Caco-2 (cell line): ENCODE results near the gene STK36. TPM values are rescaled to one million over a fixed set of nuclear protein-coding genes. Genes with fewer than 3 reads are reported as not detected.

Experiments used
- BruUV-seq: library from RNA; stranded (reverse); fragments of 400-500 nt; replicated peaks from 2 replicates; lab custom pipeline; 2021; lab: Mats Ljungman, UMichigan
- CTCF ChIA-PET: fragments of 300-600 bp; sonication (Branson Sonifier 250); formaldehyde crosslinking; loops from one replicate; lab custom pipeline; 2022; ENCODE audit warnings: antibody characterized with exemption; lab: Charles Lee
- POLR2A ChIA-PET: fragments of 300-600 bp; sonication (Branson Sonifier 250); formaldehyde crosslinking; loops from one replicate; lab custom pipeline; 2022; ENCODE audit warnings: antibody characterized with exemption; lab: Charles Lee
- DNase-seq, 2 experiments: peaks; one replicate each; pipeline versions ENCODE4 v3.0.0 to v3.0.0-alpha.2; 2020 to 2022
- H3K27me3 ChIP-seq: replicated peaks from 2 replicates; pipeline ENCODE4 v1.6.0; 2011; ENCODE audit warnings: low read length; ENCODE audit not compliant: control insufficient read depth, insufficient read depth
- H3K36me3 ChIP-seq: 2 replicates; pipeline ENCODE4 v1.5.1; 2011; ENCODE audit warnings: low read length; ENCODE audit not compliant: control insufficient read depth, insufficient read depth
- H3K4me1 ChIP-seq: fragments of 250-450 bp; sonication (Bioruptor Pico); 2 replicates; pipeline ENCODE4 v1.5.1; 2020; ENCODE audit warnings: mild to moderate bottlenecking
- H3K4me3 ChIP-seq: 2 replicates; pipeline ENCODE4 v1.5.1; 2011; ENCODE audit warnings: low read depth, mild to moderate bottlenecking, control low read depth, low read length
- H3K9me3 ChIP-seq: fragments of 250-450 bp; sonication (Bioruptor Pico); 2 replicates; pipeline ENCODE4 v1.5.1; 2020; ENCODE audit warnings: mild to moderate bottlenecking, moderate library complexity
- H3K27ac Mint-ChIP-seq: one replicate; pipeline ENCODE4 v1.8.0; 2022; ENCODE audit warnings: mixed read lengths; ENCODE audit not compliant: unreplicated experiment
- H3K27me3 Mint-ChIP-seq: one replicate; pipeline ENCODE4 v1.8.0; 2022; ENCODE audit warnings: mixed read lengths; ENCODE audit not compliant: insufficient read depth, unreplicated experiment
- H3K36me3 Mint-ChIP-seq: one replicate; pipeline ENCODE4 v1.8.0; 2022; ENCODE audit warnings: mild to moderate bottlenecking, mixed read lengths; ENCODE audit not compliant: insufficient read depth, unreplicated experiment
- H3K4me1 Mint-ChIP-seq: one replicate; pipeline ENCODE4 v1.8.0; 2022; ENCODE audit warnings: low read depth, mixed read lengths; ENCODE audit not compliant: unreplicated experiment
- H3K4me3 Mint-ChIP-seq: one replicate; pipeline ENCODE4 v1.8.0; 2022; ENCODE audit warnings: mild to moderate bottlenecking, moderate library complexity, mixed read lengths; ENCODE audit not compliant: unreplicated experiment
- H3K9me3 Mint-ChIP-seq: one replicate; pipeline ENCODE4 v1.8.0; 2022; ENCODE audit warnings: mixed read lengths; ENCODE audit not compliant: unreplicated experiment
- intact Hi-C: fragments of 100-400 bp; cut with micrococcal nuclease; formaldehyde crosslinking; loops from one replicate; pipeline ENCODE4 v1.10.0; 2022; ENCODE audit not compliant: unreplicated experiment
- total RNA-seq: library from RNA; stranded (reverse); gene quantifications from 2 replicates; pipeline ENCODE4 v1.2.3, GENCODE V29; 2022
- TF ChIP-seq, protein P1 (sequence below), 2 experiments: fragments of 200-600 bp in 1 of 2; IDR thresholded peaks; 1 replicate in 1 of 2; 2 replicates in 1 of 2; pipeline versions ENCODE4 v1.5.1 to v1.8.0; 2011 to 2022; ENCODE audit warnings: antibody characterized with exemption in 1 of 2, control low read depth in 1 of 2, inconsistent platforms in 1 of 2, low read depth in 1 of 2, low read length in 1 of 2, mild to moderate bottlenecking in 1 of 2, moderate library complexity in 1 of 2; ENCODE audit not compliant: insufficient read depth in 1 of 2, severe bottlenecking in 1 of 2, unreplicated experiment in 1 of 2

Gene STK36
- total RNA-seq, 1 experiment from 2014 or later = 44.1 TPM

DNA sequence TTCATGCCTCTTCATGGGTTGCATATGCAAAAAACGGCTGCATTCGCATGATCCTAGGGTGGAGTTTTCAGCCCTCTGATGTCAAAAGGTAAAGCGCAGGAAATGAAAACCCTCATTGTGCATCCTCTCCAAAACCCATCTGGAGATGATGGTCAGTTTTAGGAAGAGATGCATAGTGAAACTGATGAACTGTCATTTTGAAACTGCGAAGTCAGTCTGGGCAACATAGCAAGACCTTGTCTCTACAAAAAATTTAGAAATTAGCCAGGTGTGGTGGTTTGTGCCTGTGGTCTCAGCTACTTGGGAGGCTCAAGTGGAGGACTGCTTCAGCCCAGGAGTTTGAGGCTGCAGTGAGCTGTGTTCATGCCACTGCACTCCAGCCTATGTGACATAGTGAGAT is 36.2 kb downstream of the STK36 start:
- no peaks in the 10 kb centered on the region for H3K27me3 ChIP-seq
- H3K9me3 ChIP-seq = no peaks in the 10 kb centered on the region
- peaks cover 14% of the 10 kb centered on the region for H3K4me1 Mint-ChIP-seq
- TF ChIP-seq, protein P1, sequence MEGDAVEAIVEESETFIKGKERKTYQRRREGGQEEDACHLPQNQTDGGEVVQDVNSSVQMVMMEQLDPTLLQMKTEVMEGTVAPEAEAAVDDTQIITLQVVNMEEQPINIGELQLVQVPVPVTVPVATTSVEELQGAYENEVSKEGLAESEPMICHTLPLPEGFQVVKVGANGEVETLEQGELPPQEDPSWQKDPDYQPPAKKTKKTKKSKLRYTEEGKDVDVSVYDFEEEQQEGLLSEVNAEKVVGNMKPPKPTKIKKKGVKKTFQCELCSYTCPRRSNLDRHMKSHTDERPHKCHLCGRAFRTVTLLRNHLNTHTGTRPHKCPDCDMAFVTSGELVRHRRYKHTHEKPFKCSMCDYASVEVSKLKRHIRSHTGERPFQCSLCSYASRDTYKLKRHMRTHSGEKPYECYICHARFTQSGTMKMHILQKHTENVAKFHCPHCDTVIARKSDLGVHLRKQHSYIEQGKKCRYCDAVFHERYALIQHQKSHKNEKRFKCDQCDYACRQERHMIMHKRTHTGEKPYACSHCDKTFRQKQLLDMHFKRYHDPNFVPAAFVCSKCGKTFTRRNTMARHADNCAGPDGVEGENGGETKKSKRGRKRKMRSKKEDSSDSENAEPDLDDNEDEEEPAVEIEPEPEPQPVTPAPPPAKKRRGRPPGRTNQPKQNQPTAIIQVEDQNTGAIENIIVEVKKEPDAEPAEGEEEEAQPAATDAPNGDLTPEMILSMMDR (IDR thresholded peaks at IDR 0.05; ENCODE audit: insufficient read depth in 1 of 2, low read depth in 1 of 2, low read length in 1 of 2, severe bottlenecking in 1 of 2, unreplicated experiment in 1 of 2) = no peak
- ChIA-PET POLR2A (interaction anchor here (0.6 kb wide), 1 partner anchor 153 kb away, joined by 12 read pairs; no protein-coding TSS in a partner anchor), CTCF (no interaction called here)
- no peaks in the 10 kb centered on the region for H3K36me3 Mint-ChIP-seq
- peaks cover 23% of the 10 kb centered on the region for H3K4me1 ChIP-seq
- no TSS peak for BruUV-seq
- no peak for DNase-seq
- H3K9me3 Mint-ChIP-seq = no peaks in the 10 kb centered on the region
- H3K27me3 Mint-ChIP-seq = no peaks in the 10 kb centered on the region
- intact Hi-C loops = no loop called here
- no peak overlapping the region for H3K27ac Mint-ChIP-seq
- H3K4me3 Mint-ChIP-seq = no peak overlapping the region
- no peaks in the 10 kb centered on the region for H3K36me3 ChIP-seq
- no peak overlapping the region for H3K4me3 ChIP-seq

DNA sequence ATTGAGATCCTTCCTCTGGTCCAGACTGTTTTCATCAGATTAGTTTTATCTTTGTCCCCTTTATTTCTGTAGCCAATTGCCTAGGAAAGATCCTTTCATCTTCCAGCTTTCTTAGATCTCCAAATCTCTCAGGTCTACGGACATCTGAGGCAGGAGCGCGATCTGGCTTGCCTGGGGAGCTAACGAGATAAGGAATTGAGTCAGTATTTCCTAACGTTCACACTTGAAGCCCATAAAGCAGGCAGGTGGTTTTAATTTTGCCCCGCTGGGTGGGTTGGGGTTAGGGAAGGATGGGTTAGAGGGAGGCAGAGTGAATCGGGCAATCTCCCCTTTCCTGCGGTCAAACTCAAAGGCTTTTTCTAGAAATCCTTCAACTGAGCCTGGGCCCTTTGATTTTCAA is 38.0 kb downstream of the STK36 start:
- H3K9me3 ChIP-seq = no peaks in the 10 kb centered on the region
- ChIA-PET POLR2A (interaction anchor here (0.5 to 1.6 kb wide), 4 partner anchors 13 to 276 kb away, joined by 3 to 6 read pairs (median 6); partner anchors contain the start of gene CYP27A1), CTCF (interaction anchor here (0.6 to 1.6 kb wide), 21 partner anchors 7 to 353 kb away, joined by 3 to 21 read pairs (median 5); partner anchors contain the start of genes BCS1L, CATIP, CYP27A1 and STK36)
- Mint-ChIP-seq H3K27me3 (no peaks in the 10 kb centered on the region), H3K9me3 (no peaks in the 10 kb centered on the region), H3K4me1 (peaks cover 13% of the 10 kb centered on the region), H3K27ac (no peak overlapping the region), H3K36me3 (no peaks in the 10 kb centered on the region), H3K4me3 (peak overlapping the region; percentile 97)
- BruUV-seq = no TSS peak
- intact Hi-C loops = loop anchor here (1.0 to 10.0 kb wide), 5 partner anchors 23 to 255 kb away; partner anchors contain the start of genes BCS1L, CYP27A1, RNF25 and STK36
- TF ChIP-seq, protein P1 (IDR thresholded peaks at IDR 0.05; ENCODE audit: insufficient read depth in 1 of 2, low read depth in 1 of 2, low read length in 1 of 2, severe bottlenecking in 1 of 2, unreplicated experiment in 1 of 2) = no peak
- no peaks in the 10 kb centered on the region; the same call in 1 of the 2 replicates for H3K36me3 ChIP-seq
- H3K27me3 ChIP-seq = no peaks in the 10 kb centered on the region
- H3K4me3 ChIP-seq = no peak overlapping the region
- H3K4me1 ChIP-seq = peaks cover 19% of the 10 kb centered on the region
- peak; percentile 30 to 50 for DNase-seq

DNA sequence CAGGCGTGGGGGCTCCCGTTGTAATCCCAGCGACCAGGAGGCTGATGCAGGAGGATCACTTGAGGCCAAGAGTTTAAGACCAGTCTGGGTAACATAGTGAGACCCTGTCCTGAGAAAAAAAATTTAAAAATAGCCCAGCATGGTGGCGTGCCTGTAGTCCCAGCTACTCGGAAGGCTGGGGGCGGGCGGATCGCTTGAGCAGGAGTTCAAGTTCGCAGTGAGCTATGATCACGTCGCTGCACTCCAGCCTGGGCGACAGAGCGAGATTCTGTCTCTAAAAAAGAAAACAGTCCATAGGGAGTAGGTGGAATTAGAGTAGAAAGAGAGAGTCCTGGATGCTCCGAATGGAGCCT is 38.4 kb downstream of the STK36 start:
- H3K4me3 Mint-ChIP-seq = peak overlapping the region; percentile 97
- peak overlapping the region; percentile 94 for H3K27ac Mint-ChIP-seq
- DNase-seq = no peak
- no peaks in the 10 kb centered on the region for H3K36me3 Mint-ChIP-seq
- POLR2A ChIA-PET = interaction anchor here (0.5 to 1.6 kb wide), 4 partner anchors 12 to 277 kb away, joined by 3 to 6 read pairs (median 6); partner anchors contain the start of gene CYP27A1
- no peaks in the 10 kb centered on the region for H3K9me3 Mint-ChIP-seq
- no peaks in the 10 kb centered on the region for H3K27me3 ChIP-seq
- H3K4me1 Mint-ChIP-seq = peaks cover 13% of the 10 kb centered on the region
- H3K36me3 ChIP-seq = no peaks in the 10 kb centered on the region; the same call in 1 of the 2 replicates
- peak overlapping the region; percentile 100 for H3K4me3 ChIP-seq
- H3K9me3 ChIP-seq = no peaks in the 10 kb centered on the region
- BruUV-seq = no TSS peak
- CTCF ChIA-PET = interaction anchor here (0.6 to 1.6 kb wide), 21 partner anchors 8 to 354 kb away, joined by 3 to 21 read pairs (median 5); partner anchors contain the start of genes BCS1L, CATIP, CYP27A1 and STK36
- TF ChIP-seq, protein P1 (IDR thresholded peaks at IDR 0.05; ENCODE audit: insufficient read depth in 1 of 2, low read depth in 1 of 2, low read length in 1 of 2, severe bottlenecking in 1 of 2, unreplicated experiment in 1 of 2) = no peak
- peaks cover 19% of the 10 kb centered on the region for H3K4me1 ChIP-seq
- H3K27me3 Mint-ChIP-seq = no peaks in the 10 kb centered on the region
- intact Hi-C loops = loop anchor here (1.0 to 10.0 kb wide), 5 partner anchors 23 to 254 kb away; partner anchors contain the start of genes BCS1L, CYP27A1, RNF25 and STK36
